ENCODE measurements around the gene EMP3.
"Not testable (repeated sequence)": the region's sequence is repeated elsewhere in the genome, so short reads cannot be mapped to it uniquely, and the experiment has no call there.

EMP3 gene

GRCh38 chr19:48344892-48345291 is 19.5 kb downstream of the EMP3 start:
- FAIRE-seq, result no peak
- DNase-seq (ENCODE audit: low spot score), result no peak

- no peak for FAIRE-seq
- no peak for DNase-seq (ENCODE audit: low spot score)
These were observed 20.8 kb downstream of the EMP3 start for GRCh38 chr19:48346191-48346590.

- FAIRE-seq, result no peak
- DNase-seq (ENCODE audit: low spot score), result no peak
These were observed 22.7 kb downstream of the EMP3 start for GRCh38 chr19:48348045-48348444.

GRCh38 chr19:48348737-48349136 is 23.4 kb downstream of the EMP3 start:
- FAIRE-seq (no peak), DNase-seq (ENCODE audit: low spot score) (no peak)

- DNase-seq (ENCODE audit: low spot score) (no peak), FAIRE-seq (no peak)
These were observed 25.5 kb downstream of the EMP3 start for GRCh38 chr19:48350856-48351255.

GRCh38 chr19:48351341-48351752 is 26.0 kb downstream of the EMP3 start:
- DNase-seq (ENCODE audit: low spot score) (peak; percentile 8), FAIRE-seq (no peak)

GRCh38 chr19:48353677-48354076 is 28.3 kb downstream of the EMP3 start:
- no peak for FAIRE-seq
- peak; percentile 12 for DNase-seq (ENCODE audit: low spot score)

GRCh38 chr19:48354332-48354992 is 29.1 kb downstream of the EMP3 start:
- FAIRE-seq, result no peak
- no peak for DNase-seq (ENCODE audit: low spot score)

- no peak for FAIRE-seq
These were observed 30.1 kb downstream of the EMP3 start for GRCh38 chr19:48355365-48355954.

GRCh38 chr19:48359123-48359522 is 33.8 kb downstream of the EMP3 start:
- no peak for FAIRE-seq
- no peak for DNase-seq (ENCODE audit: low spot score)

More at GRCh38 chr19:48355365-48355954, 30.1 kb downstream of the EMP3 start:
- no peak for DNase-seq (ENCODE audit: low spot score)

- no peak for FAIRE-seq
These were observed 36.6 kb downstream of the EMP3 start for GRCh38 chr19:48361912-48362311.

GRCh38 chr19:48362716-48363499 is 37.6 kb downstream of the EMP3 start:
- FAIRE-seq (peak; percentile 53), DNase-seq (ENCODE audit: low spot score) (peak; percentile 90)

More at GRCh38 chr19:48361912-48362311, 36.6 kb downstream of the EMP3 start:
- no peak for DNase-seq (ENCODE audit: low spot score)

GRCh38 chr19:48363500-48363809 is 38.1 kb downstream of the EMP3 start:
- FAIRE-seq, result no peak

GRCh38 chr19:48363810-48364597 is 38.7 kb downstream of the EMP3 start, which contains the start of the genes SYNGR4 and TMEM143:
SYNGR4 (plus strand) TSS chr19:48364367; CDS start chr19:48365843, 1,476 bp downstream.
TMEM143 (minus strand) TSS chr19:48363940; CDS start chr19:48363920, 20 bp downstream.
- FAIRE-seq, result peak; percentile 66
- peak; percentile 97 for DNase-seq (ENCODE audit: low spot score)

More at GRCh38 chr19:48363500-48363809, 38.1 kb downstream of the EMP3 start:
- no peak for DNase-seq (ENCODE audit: low spot score)

GRCh38 chr19:48364598-48365348 is 39.4 kb downstream of the EMP3 start:
- DNase-seq (ENCODE audit: low spot score), result no peak
- FAIRE-seq, result no peak

- FAIRE-seq (no peak), DNase-seq (ENCODE audit: low spot score) (no peak)
These were observed 40.2 kb downstream of the EMP3 start for GRCh38 chr19:48365602-48366001.

- DNase-seq (ENCODE audit: low spot score), result no peak
- no peak for FAIRE-seq
These were observed 42.5 kb downstream of the EMP3 start for GRCh38 chr19:48367855-48368254.

GRCh38 chr19:48368936-48369335 is 43.6 kb downstream of the EMP3 start:
- DNase-seq (ENCODE audit: low spot score), result no peak
- no peak for FAIRE-seq

- FAIRE-seq (no peak), DNase-seq (ENCODE audit: low spot score) (no peak)
These were observed 45.6 kb downstream of the EMP3 start for GRCh38 chr19:48370955-48371354.

- DNase-seq (ENCODE audit: low spot score), result no peak
- no peak for FAIRE-seq
These were observed 46.0 kb downstream of the EMP3 start for GRCh38 chr19:48371367-48371766.

GRCh38 chr19:48371771-48372170 is 46.4 kb downstream of the EMP3 start:
- not testable (repeated sequence) for FAIRE-seq; DNase-seq (ENCODE audit: low spot score)

Data from RCC 7860 (cell line).